Activated T-helper 2 cell treated with anti-CD3 and anti-CD28 coated beads, Interferon-gamma antibody, Interleukin-2, Interleukin-4, amounts not matched to agents 10 μg/mL and 5 μg/mL and 100 μg/mL, durations not matched to agents 14 hours and 24 hours and 36 hours (primary cell): Measurements from ENCODE around the gene TAGAP. TPM values are rescaled to one million over a fixed set of nuclear protein-coding genes. Genes with fewer than 3 reads are reported as not detected.
"Not testable (repeated sequence)": the region's sequence is repeated elsewhere in the genome, so short reads cannot be mapped to it uniquely, and the experiment has no call there.

ENCODE experiments used
- DNase-seq: peaks from one replicate; pipeline ENCODE4 v3.0.0; 2021; ENCODE audit warnings: low spot score
- H3K27ac Mint-ChIP-seq: one replicate; pipeline ENCODE4 v1.8.0; 2021; ENCODE audit warnings: mixed read lengths
- H3K27me3 Mint-ChIP-seq: one replicate; pipeline ENCODE4 v1.8.0; 2021; ENCODE audit warnings: low read depth, mixed read lengths
- H3K36me3 Mint-ChIP-seq: one replicate; pipeline ENCODE4 v1.8.0; 2021; ENCODE audit warnings: low read depth, mixed read lengths
- H3K4me1 Mint-ChIP-seq: one replicate; pipeline ENCODE4 v1.8.0; 2021; ENCODE audit warnings: low read depth, mixed read lengths
- H3K4me3 Mint-ChIP-seq: one replicate; pipeline ENCODE4 v1.8.0; 2021; ENCODE audit warnings: low read depth, mild to moderate bottlenecking, moderate library complexity, mixed read lengths
- H3K9me3 Mint-ChIP-seq: one replicate; pipeline ENCODE4 v1.8.0; 2021; ENCODE audit warnings: mixed read lengths
- intact Hi-C: fragments of 100-400 bp; cut with micrococcal nuclease; formaldehyde crosslinking; loops from one replicate; pipeline ENCODE4 v1.15.1; 2023
- total RNA-seq: library from RNA; stranded (reverse); gene quantifications from 2 replicates; pipeline ENCODE4 v1.2.3, GENCODE V29; 2022

TAGAP gene
- total RNA-seq, 1 donor from 2014 or later: 34.3 TPM

DNA sequence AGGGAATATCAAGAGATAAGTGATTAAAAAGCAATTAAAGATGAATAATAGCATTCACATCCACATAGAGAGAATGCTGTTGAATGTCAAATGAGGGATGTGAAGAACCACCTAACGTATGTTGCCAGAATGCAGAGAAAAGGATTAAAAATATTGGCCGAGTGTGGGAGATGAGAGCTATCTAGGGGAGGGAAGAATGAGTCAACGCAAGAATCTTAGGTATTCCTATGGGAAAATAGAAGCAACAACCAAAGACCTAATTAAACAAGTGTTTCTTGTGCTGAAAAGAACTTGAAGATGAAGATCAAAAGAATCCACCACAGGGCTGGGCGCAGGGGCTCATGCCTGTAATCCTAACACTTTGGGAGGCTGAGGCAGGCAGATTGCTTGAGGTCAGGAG is 32.6 kb downstream of the TAGAP start:
- no peaks in the 10 kb centered on the region for H3K27me3 Mint-ChIP-seq
- peaks cover 3% of the 10 kb centered on the region for H3K36me3 Mint-ChIP-seq
- intact Hi-C loops: no loop called here
- H3K4me1 Mint-ChIP-seq: peaks cover 49% of the 10 kb centered on the region
- H3K27ac Mint-ChIP-seq: no peak overlapping the region
- H3K4me3 Mint-ChIP-seq: no peak overlapping the region
- no peak for DNase-seq
- H3K9me3 Mint-ChIP-seq: no peaks in the 10 kb centered on the region

DNA sequence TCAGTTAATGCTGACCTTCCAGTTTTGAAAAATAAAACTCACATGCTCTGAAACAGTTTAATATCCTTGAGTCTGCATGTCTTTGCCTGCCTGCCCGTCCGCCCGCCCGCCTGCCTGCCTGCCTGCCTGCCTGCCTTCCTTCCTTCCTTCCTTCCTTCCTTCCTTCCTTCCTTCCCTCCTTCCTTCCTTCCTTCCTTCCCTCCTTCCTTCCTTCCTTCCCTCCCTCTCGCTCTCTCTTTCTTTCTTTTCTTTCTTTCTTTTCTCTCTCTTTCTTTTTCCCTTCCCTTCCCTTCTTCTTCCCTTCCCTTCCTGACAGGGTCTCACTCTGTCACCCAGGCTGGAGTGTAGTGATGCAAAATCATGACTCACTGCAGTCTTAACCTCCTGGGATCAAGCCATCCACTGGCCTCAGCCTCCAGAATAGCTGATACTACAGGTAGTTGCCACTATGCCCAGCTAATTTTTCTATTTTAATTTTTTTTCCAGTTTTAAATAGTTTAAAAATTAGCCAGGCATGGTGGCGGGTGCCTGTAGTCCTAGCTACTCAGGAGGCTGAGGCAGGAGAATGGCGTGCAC is 34.7 kb downstream of the TAGAP start:
- H3K9me3 Mint-ChIP-seq, DNase-seq, intact Hi-C loops, H3K36me3 Mint-ChIP-seq, H3K27ac Mint-ChIP-seq, H3K27me3 Mint-ChIP-seq: not testable (repeated sequence)
- H3K4me3 Mint-ChIP-seq: peak overlapping the region; percentile 3
- H3K4me1 Mint-ChIP-seq: peaks cover 45% of the 10 kb centered on the region

DNA sequence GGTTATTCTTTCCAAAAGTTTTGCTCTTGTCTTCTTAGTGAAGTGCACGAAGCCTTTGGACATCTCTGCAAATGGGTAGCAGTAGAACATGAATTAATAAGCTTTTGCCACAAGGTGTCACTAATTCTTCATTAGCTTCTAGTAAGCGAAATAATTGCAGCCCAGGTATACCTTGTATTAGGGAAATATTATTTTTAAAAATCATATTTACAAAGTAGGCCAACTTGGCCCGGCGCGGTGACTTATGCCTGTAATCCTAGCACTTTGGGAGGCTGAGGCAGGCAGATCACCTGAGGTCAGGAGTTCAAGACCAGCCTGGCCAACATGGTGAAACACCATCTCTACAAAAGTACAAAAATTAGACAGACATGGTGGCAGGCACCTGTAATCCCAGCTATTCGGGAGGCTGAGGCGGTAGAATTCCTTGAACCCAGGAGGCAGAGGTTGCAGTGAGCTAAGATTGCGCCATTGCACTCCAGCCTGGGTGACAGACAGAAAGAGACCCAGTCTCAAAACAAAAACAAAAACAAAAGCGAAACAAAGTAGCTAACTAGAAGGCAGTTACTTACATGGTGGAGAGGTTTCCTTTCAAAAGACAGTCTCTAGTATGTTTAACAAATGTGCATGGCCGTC is 36.0 kb downstream of the TAGAP start:
- intact Hi-C loops: loop anchor here (1.0 kb wide), 3 partner anchors 8 to 126 kb away; partner anchors contain the start of gene RSPH3
- no peak overlapping the region for H3K4me3 Mint-ChIP-seq
- no peaks in the 10 kb centered on the region for H3K9me3 Mint-ChIP-seq
- H3K36me3 Mint-ChIP-seq: peaks cover 3% of the 10 kb centered on the region
- H3K4me1 Mint-ChIP-seq: peaks cover 35% of the 10 kb centered on the region
- H3K27ac Mint-ChIP-seq: no peak overlapping the region
- no peak for DNase-seq
- H3K27me3 Mint-ChIP-seq: no peaks in the 10 kb centered on the region

DNA sequence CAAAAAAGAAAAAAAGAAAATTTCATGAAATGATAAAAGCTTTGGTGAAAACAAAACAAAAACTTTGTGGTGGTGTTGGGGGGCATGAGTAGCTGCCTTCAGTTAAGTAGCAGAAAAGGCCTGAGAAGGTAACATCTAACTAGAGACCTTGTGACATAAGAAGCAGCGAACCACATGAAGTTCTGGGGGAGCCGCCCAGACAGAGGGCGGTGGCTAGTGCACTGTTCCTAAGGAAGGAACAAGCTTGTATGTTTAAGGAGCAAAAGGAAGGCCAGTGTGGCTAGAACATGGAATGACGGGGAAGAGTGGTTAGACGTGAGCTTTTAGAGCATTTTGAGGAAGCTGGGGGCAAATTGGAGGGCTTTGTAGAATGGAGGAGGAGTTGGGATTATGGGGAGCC is 37.3 kb downstream of the TAGAP start:
- Mint-ChIP-seq H3K27me3 (no peaks in the 10 kb centered on the region), H3K4me1 (peaks cover 31% of the 10 kb centered on the region), H3K9me3 (no peaks in the 10 kb centered on the region), H3K4me3 (no peak overlapping the region), H3K36me3 (peaks cover 3% of the 10 kb centered on the region), H3K27ac (no peak overlapping the region)
- intact Hi-C loops: no loop called here
- DNase-seq: no peak

DNA sequence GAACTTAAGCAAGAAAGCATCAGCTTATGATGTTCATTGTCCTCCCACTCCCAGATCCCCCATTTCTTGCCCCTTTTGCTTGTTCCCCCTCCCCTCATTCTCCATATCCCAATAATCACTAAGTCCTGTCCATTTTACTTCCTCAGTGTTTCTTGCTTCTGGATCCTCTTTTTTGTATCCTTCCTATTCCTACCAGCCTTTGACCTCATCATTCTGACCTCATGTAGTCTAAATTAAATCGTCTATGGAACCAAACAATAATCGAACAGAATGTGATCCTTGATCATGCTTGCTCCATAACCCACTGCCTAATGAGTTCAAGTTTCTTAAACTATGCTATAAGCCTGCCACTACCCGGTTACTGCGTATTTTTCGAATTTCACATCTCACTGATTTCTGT is 39.4 kb downstream of the TAGAP start:
- Mint-ChIP-seq H3K27me3 (no peaks in the 10 kb centered on the region), H3K4me1 (peaks cover 37% of the 10 kb centered on the region), H3K4me3 (no peak overlapping the region), H3K27ac (no peak overlapping the region), H3K36me3 (no peaks in the 10 kb centered on the region), H3K9me3 (no peaks in the 10 kb centered on the region)
- intact Hi-C loops: no loop called here
- DNase-seq: no peak

DNA sequence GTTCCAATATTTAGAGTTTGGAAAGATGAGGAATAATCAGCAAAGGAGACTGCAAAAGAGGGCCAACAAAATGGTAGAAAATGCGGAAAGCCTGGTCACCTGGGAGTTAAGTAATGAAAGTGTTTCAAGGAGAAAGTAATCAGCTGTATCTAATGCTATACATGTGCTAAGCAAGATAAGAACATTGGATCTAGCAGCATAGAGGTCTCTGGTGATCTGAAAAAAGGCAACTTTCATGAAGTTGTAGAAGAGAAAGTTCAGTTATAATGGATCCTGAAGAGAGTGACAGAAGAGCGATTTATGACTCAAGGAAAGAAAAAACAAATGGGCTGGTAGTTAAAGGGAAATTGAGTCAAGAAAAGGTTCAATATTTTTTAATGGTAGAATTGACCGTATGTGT is 40.2 kb downstream of the TAGAP start:
- Mint-ChIP-seq H3K27ac (no peak overlapping the region), H3K27me3 (no peaks in the 10 kb centered on the region), H3K36me3 (no peaks in the 10 kb centered on the region), H3K4me3 (no peak overlapping the region), H3K9me3 (no peaks in the 10 kb centered on the region), H3K4me1 (peaks cover 34% of the 10 kb centered on the region)
- DNase-seq: no peak
- intact Hi-C loops: no loop called here

DNA sequence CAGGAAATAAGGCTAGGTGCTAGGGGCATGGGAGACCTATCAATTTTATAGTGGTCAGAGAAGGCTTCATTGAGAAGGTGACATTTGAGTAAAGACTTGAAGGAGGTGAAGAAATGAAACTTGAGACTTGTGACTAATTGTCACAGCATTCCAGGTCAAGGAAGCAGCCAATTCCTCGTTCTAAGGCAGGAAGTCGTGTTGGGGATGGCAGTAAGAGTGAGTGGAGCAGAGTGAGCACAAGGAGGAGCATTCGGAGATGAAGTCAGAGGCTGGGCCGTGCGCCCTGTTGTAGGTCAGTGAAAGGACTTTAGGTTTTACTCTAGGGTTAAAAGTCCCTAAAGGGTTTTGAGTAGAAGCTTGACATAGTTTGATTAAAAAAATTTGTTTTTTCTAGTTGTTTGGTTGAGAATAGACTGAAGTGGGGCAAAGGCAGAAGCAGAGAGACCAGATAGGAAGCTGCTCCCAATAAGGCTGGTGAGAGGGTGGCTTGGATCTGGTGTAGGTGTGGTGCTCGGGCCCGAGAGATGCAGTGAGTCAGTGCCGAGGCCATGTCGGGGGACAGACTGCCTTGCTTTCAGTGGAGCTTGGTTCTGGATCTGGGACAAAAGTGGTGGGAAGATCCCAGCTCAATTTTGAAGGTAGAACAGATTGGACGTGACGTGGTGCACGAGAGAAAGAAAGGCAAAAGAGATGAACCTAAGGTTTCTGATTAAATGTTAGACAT is 42.2 kb downstream of the TAGAP start:
- intact Hi-C loops: no loop called here
- H3K4me1 Mint-ChIP-seq: peaks cover 31% of the 10 kb centered on the region

DNA sequence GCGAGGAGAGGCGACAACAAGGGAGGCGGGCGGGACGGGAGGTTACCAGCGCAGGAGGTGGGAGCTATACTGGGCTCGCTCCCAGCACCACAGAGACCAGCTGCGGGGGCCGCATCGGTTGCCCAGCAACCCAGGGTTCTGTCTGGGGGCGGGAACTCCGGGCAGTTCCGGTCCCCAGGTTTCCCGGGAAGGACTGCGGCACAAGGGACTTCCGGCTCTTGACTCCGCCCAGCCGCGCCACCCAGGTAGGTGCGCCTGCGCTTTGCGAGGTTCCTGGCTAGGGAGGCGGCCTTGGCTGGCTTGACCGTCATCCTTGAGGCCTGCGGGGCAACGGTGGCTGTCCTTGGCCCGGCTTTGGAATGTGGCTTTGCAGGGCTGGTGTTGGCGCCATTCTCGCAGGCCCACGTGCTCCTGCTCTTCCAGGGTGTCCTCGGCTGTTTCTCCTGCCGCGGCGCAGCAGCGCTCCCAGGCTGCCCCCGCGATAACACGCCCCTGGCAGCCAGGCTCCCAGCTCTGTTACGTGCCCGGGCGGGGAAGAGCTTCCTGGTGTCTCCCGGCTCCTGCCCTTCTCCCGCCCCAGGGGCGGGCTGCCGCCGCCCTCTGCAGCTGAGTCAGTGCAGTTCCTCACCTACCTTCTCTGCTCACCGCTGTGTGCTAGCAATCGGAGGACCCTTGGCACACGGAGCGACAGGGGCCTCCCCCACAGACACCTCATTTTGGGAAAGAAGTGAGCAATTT is 45.0 kb downstream of the TAGAP start, which contains the start of gene RSPH3:
RSPH3 (minus strand) TSS at position 537 of the 738 bp plus-strand sequence. CDS start 652 bp downstream, outside the sequence.
- peaks cover 49% of the 10 kb centered on the region for H3K4me1 Mint-ChIP-seq
- H3K9me3 Mint-ChIP-seq: no peaks in the 10 kb centered on the region
- H3K36me3 Mint-ChIP-seq: peaks cover 5% of the 10 kb centered on the region
- intact Hi-C loops: loop anchor here (1.0 to 5.0 kb wide), 3 partner anchors 8 to 353 kb away; no protein-coding TSS in a partner anchor
- DNase-seq: peak; percentile 87
- peak within 1 kb of the TSS; percentile 89 for H3K27ac Mint-ChIP-seq
- no peaks in the 10 kb centered on the region for H3K27me3 Mint-ChIP-seq
- peak within 1 kb of the TSS; percentile 96 for H3K4me3 Mint-ChIP-seq

More for the DNA sequence above, 42.2 kb downstream of the TAGAP start:
- DNase-seq: no peak
- no peaks in the 10 kb centered on the region for H3K9me3 Mint-ChIP-seq
- no peaks in the 10 kb centered on the region for H3K36me3 Mint-ChIP-seq
- H3K27me3 Mint-ChIP-seq: no peaks in the 10 kb centered on the region
- no peak overlapping the region for H3K27ac Mint-ChIP-seq
- no peak overlapping the region for H3K4me3 Mint-ChIP-seq

DNA sequence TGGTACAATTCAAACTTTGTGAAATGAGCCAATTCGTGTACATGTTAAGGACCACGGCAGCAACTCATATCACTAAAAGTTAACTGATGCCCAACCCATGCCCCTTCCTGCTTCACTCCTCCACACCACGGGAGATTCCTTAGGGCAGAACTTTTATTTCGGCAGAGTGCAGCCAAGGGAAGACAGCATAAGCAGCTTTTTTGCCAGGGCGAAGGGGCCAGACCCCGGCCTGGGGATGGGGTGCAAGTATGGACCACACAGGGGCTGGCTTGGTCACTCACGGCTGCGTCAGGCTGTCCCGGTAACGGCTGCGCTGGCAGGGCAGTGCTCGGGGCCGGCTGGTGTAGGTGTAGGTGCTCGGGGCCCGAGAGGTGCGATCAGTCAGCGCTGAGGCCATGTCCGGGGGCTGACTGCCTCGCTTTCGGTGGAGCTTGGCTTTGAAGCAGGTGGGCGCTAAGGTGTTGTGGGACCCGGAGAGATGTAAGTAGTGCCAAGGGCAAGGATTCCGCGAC is 45.6 kb downstream of the TAGAP start:
- no peaks in the 10 kb centered on the region for H3K27me3 Mint-ChIP-seq
- H3K4me3 Mint-ChIP-seq: peak overlapping the region; percentile 96
- DNase-seq: no peak
- peaks cover 47% of the 10 kb centered on the region for H3K4me1 Mint-ChIP-seq
- intact Hi-C loops: loop anchor here (1.0 to 5.0 kb wide), 2 partner anchors 46 to 352 kb away; no protein-coding TSS in a partner anchor
- no peaks in the 10 kb centered on the region for H3K9me3 Mint-ChIP-seq
- H3K36me3 Mint-ChIP-seq: peaks cover 6% of the 10 kb centered on the region
- H3K27ac Mint-ChIP-seq: peak overlapping the region; percentile 89

DNA sequence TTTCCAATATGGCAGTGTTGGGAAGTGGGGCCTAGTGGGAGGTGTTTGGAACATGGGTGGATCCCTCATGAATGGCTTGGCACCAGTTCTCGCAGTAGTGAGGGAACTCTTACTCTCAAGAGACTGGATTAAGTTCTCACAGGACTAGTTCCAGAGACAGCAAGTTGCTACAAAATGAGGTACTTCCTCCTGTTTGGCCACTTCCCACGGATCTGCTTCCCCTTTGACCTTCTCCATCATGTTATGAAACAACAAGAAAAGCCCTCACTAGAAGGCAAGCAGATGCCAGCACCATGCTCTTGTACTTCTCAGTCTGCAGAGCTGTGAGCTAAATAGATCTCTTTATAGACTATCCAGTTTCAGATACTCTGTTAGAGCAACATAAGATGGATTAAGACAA is 47.9 kb downstream of the TAGAP start:
- Mint-ChIP-seq H3K9me3 (no peaks in the 10 kb centered on the region), H3K4me1 (peaks cover 36% of the 10 kb centered on the region), H3K36me3 (peaks cover 14% of the 10 kb centered on the region), H3K27ac (peak overlapping the region; percentile 16), H3K27me3 (no peaks in the 10 kb centered on the region), H3K4me3 (no peak overlapping the region)
- intact Hi-C loops: loop anchor here (5.0 kb wide), 1 partner anchor 350 kb away; no protein-coding TSS in a partner anchor
- DNase-seq: no peak

DNA sequence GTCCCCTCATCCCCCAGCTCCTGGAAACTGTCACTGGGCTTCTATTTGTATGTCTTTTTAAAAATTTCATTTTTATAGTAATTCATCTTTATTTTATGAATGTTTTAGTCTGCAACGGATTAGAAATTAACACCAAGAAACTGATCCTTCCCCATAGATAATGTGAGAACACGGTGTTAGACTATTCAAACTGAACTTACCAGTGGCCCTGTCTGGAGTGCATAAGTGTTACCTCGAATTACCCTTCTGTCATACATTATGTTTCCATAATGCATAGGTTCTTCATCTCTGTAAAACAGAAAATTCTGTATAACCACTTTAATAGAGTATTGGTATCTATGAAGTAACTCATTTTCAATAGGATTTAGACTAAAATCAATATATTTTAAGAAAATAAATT is 51.2 kb downstream of the TAGAP start:
- no peak for DNase-seq
- Mint-ChIP-seq H3K36me3 (peaks cover 24% of the 10 kb centered on the region), H3K27me3 (no peaks in the 10 kb centered on the region), H3K4me3 (no peak overlapping the region), H3K4me1 (peaks cover 27% of the 10 kb centered on the region), H3K27ac (no peak overlapping the region), H3K9me3 (peaks cover 14% of the 10 kb centered on the region)
- intact Hi-C loops: loop anchor here (2.0 kb wide), 1 partner anchor 175 kb away; the partner anchor contains the start of gene EZR

DNA sequence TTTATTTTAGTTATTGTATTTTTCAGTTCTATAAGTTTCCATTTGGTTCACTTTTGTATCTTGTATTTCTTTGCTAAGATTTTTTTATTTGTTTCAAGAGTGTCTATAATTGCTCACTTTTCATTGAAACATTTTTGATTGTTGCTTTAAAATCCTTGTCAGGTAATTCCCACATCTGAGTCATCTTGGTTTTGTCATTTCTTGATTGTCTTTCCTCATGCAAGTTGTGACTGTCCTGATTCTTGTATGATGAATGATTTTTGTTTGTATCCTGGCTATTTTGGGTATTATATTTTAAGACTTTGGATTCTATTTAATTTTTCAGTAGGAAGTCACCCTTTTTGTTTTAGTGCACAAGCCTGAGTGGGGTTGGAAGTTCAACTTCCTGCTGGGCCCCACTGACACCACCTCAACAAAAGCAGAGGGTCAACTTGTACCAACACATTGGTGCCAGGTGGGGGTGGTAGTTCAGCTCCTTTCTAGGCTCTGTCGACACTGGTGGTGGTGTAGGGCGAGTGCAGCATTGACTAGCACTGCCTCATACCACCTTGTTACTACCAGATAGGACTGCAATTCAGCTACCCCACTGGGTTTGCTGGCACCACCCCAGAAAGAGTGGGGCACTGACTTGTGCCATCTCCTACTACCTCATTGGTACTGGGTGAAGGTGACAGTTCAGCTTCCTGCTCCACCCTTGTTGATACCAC is 53.6 kb downstream of the TAGAP start:
- no peak for DNase-seq
- Mint-ChIP-seq H3K27ac (no peak overlapping the region), H3K36me3 (peaks cover 33% of the 10 kb centered on the region), H3K9me3 (peaks cover 28% of the 10 kb centered on the region), H3K4me1 (peaks cover 29% of the 10 kb centered on the region), H3K4me3 (no peak overlapping the region), H3K27me3 (no peaks in the 10 kb centered on the region)
- intact Hi-C loops: no loop called here
